ENCODE data around the gene BLM. TPM values are rescaled to one million over a fixed set of nuclear protein-coding genes. Genes with fewer than 3 reads are reported as not detected.

Gene BLM
- total and polyA plus RNA-seq, 2 of the 8 experiments (the other 6 are each of a cell fraction or from before 2014, with no cell fraction given): 15.2 to 46.7 TPM

- peaks cover 0 to 2% (median 0%) of the 10 kb centered on the region in 4 experiments; a peak in 1 of 7 replicates for H3K4me1 ChIP-seq (replicated peaks in 1 of 4; ENCODE audit: control insufficient read depth in 3 of 4, insufficient read depth in 4 of 4, low read length in 3 of 4)
- H2BK5ac ChIP-seq (ENCODE audit: low read depth, low read length): no peak overlapping the region
- no peak overlapping the region for H2AFZ ChIP-seq (ENCODE audit: low read length)
- H4K20me1 ChIP-seq (replicated peaks in 1 of 2; ENCODE audit: control insufficient read depth in 1 of 2, insufficient read depth in 2 of 2, low read length in 2 of 2): no peaks in the 10 kb centered on the region
- no peaks in the 10 kb centered on the region for H3K9me3 ChIP-seq (ENCODE audit: insufficient read depth in 2 of 2, low read depth in 1 of 2, low read length in 1 of 2)
- DNase-seq (ENCODE audit: low read depth in 1 of 2, low spot score in 2 of 2): no peak
- no peak overlapping the region for H3K27ac ChIP-seq (ENCODE audit: low read depth, low read length)
- H4K8ac ChIP-seq (ENCODE audit: extremely low read depth, insufficient read depth, low read length): no peak overlapping the region
- no peaks in the 10 kb centered on the region for H3K36me3 ChIP-seq (ENCODE audit: control insufficient read depth in 2 of 4, insufficient read depth in 4 of 4, low read length in 3 of 4)
- H3K4me3 ChIP-seq (ENCODE audit: extremely low read depth in 1 of 4, insufficient read depth in 2 of 4, low read depth in 3 of 4, low read length in 4 of 4): no peak overlapping the region
- 89% methylated on average over 3 of the region's 3 CpGs; no CpG with 5 or more reads in 1 of the 2 experiments for WGBS, 2 experiments (ENCODE audit: extremely low coverage in 1 of 2, insufficient coverage in 1 of 2, insufficient read length in 1 of 2, insufficient replicate concordance in 2 of 2, low coverage in 1 of 2, low lambda C conversion rate in 2 of 2, missing lambda C conversion rate in 1 of 2)
- H3K23ac ChIP-seq (ENCODE audit: insufficient read length): no peak overlapping the region
- no peak overlapping the region for H2AK5ac ChIP-seq (ENCODE audit: low read depth, low read length)
- H3K4me2 ChIP-seq (ENCODE audit: insufficient read depth in 1 of 2, low read depth in 2 of 2, low read length in 2 of 2): no peak overlapping the region
- H2BK20ac ChIP-seq (ENCODE audit: low read length): no peak overlapping the region
- no peak overlapping the region for H3K14ac ChIP-seq (ENCODE audit: insufficient read length)
- no peaks in the 10 kb centered on the region for H3K79me2 ChIP-seq (ENCODE audit: control insufficient read depth in 1 of 2, insufficient read depth in 2 of 2, low read length in 2 of 2)
- H4K91ac ChIP-seq (replicated peaks; ENCODE audit: insufficient read length, low read length): no peak overlapping the region
- no peak overlapping the region for H2BK15ac ChIP-seq (ENCODE audit: low read length)
- no peaks in the 10 kb centered on the region for H3K27me3 ChIP-seq (replicated peaks in 1 of 4; ENCODE audit: control insufficient read depth in 3 of 4, extremely low read depth in 1 of 4, insufficient read depth in 3 of 4, low read length in 3 of 4)
- H4K5ac ChIP-seq (ENCODE audit: insufficient read length, low read depth, low read length): no peak overlapping the region
- no peaks in the 10 kb centered on the region for H3K23me2 ChIP-seq (ENCODE audit: low read depth, low read length)
- H3K9ac ChIP-seq (replicated peaks in 1 of 4; ENCODE audit: extremely low read depth in 1 of 4, low read depth in 3 of 4, low read length in 3 of 4): no peak overlapping the region
- no peaks in the 10 kb centered on the region for H3K79me1 ChIP-seq (ENCODE audit: low read depth, low read length)
- FAIRE-seq: no peak
- H2BK120ac ChIP-seq (replicated peaks; ENCODE audit: low read depth, low read length): no peak overlapping the region
- ChIA-PET POLR2A (ENCODE audit: partially characterized antibody) (no interaction called here), CTCF (ENCODE audit: partially characterized antibody) (no interaction called here)
- no peak overlapping the region for H3K4ac ChIP-seq (replicated peaks; ENCODE audit: insufficient read length, low read depth, low read length)
- no peak overlapping the region for H3K56ac ChIP-seq (replicated peaks; ENCODE audit: insufficient read length, low read depth, low read length)
- H2BK12ac ChIP-seq (ENCODE audit: low read depth, low read length): no peak overlapping the region
- H3K18ac ChIP-seq (ENCODE audit: extremely low read depth, low read length): no peak overlapping the region
- TF ChIP-seq NRF1 (IDR thresholded peaks at IDR 0.05; ENCODE audit: low read depth, low read length) (no peak), CBX8 (IDR thresholded peaks at IDR 0.05; ENCODE audit: borderline replicate concordance, low read depth, low read length) (no peak), RNF2 (IDR thresholded peaks at IDR 0.05; ENCODE audit: borderline replicate concordance, low read depth, low read length, missing control alignments, poor library complexity, severe bottlenecking) (no peak), EZH2 (IDR thresholded peaks at IDR 0.05; ENCODE audit: low read depth, low read length, severe bottlenecking) (no peak), CBX5 (IDR thresholded peaks at IDR 0.05; ENCODE audit: low read depth, low read length) (no peak), KDM4A (IDR thresholded peaks at IDR 0.05; ENCODE audit: low read depth, low read length, severe bottlenecking) (no peak), ATF2 (IDR thresholded peaks at IDR 0.05; ENCODE audit: low read length) (no peak), SRF (IDR thresholded peaks at IDR 0.05; ENCODE audit: low read depth, low read length) (no peak), SP2 (IDR thresholded peaks at IDR 0.05; ENCODE audit: low read length) (no peak), CHD2 (IDR thresholded peaks at IDR 0.05; ENCODE audit: low read length) (no peak), KDM5A (IDR thresholded peaks at IDR 0.05; ENCODE audit: low read length) (no peak), JUN (IDR thresholded peaks at IDR 0.05; ENCODE audit: low read depth, low read length) (no peak), NANOG (IDR thresholded peaks at IDR 0.05; ENCODE audit: insufficient read depth, low read depth, low read length, poor library complexity, severe bottlenecking) (no peak)
Observed at GRCh38 chr15:90679959-90680358, 37.2 kb upstream of the BLM start.

All from H1 (cell line).